ENCODE data around the gene IL11RA.

IL11RA gene

DNA sequence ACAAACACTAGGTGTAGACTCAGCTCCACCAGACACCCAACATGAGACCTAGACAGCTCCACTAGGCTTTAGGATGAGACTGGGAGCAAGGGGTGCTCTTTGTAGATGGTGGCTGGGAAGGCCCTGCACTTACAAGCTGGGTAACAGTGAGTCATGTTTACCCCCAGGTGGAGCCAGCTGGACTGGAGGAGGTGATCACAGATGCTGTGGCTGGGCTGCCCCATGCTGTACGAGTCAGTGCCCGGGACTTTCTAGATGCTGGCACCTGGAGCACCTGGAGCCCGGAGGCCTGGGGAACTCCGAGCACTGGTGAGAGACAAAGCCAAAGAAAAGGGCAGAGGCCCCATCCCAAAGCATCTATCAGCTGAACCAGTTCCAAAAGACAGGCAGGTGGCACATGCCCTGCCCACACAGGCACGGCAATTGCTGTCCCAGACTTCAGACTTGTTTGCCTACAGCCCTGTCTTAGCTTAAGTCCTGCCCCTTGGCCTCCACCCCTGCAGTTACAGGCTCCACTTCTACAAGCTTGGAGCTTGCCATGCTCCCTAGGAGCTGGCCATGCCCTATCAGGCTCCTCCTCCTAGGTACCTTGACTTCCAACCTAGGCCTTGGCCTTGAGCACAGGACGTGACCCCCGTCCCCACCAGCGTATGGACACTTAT is 7.7 kb downstream of the IL11RA start:
- Histone ChIP-seq H3K9me3 (ENCODE audit: low read length) (no peaks in the 10 kb centered on the region), H3K4me1 (ENCODE audit: insufficient read depth, low read length, severe bottlenecking) (peaks cover 3% of the 10 kb centered on the region), H3K9ac (ENCODE audit: low read length) (no peak overlapping the region), H3K27me3 (ENCODE audit: insufficient read depth, low read length) (no peaks in the 10 kb centered on the region; the same call in 1 of the 2 replicates), H3K36me3 (ENCODE audit: insufficient read depth, low read length) (no peaks in the 10 kb centered on the region), H2AFZ (ENCODE audit: low read length) (no peak overlapping the region), H3K79me2 (ENCODE audit: insufficient read depth, low read length) (no peaks in the 10 kb centered on the region), H3K27ac (ENCODE audit: low read depth, low read length, poor library complexity, severe bottlenecking) (no peak overlapping the region), H3K4me3 (ENCODE audit: low read depth, low read length, poor library complexity, severe bottlenecking) (no peak overlapping the region), H4K20me1 (ENCODE audit: insufficient read depth, low read length) (no peaks in the 10 kb centered on the region), H3K4me2 (ENCODE audit: low read length) (no peak overlapping the region), H3F3A (ENCODE audit: insufficient read depth, low read length) (0 out of 2 replicates have a peak, but pooled peaks cover 3% of the 10 kb centered on the region), H3K9me2 (ENCODE audit: low read depth, low read length) (no peaks in the 10 kb centered on the region)
- TF ChIP-seq EZH2 (IDR thresholded peaks at IDR 0.05; ENCODE audit: borderline replicate concordance, low read length) (no peak), CTCF (IDR thresholded peaks at IDR 0.05; ENCODE audit: low read length) (no peak)

DNA sequence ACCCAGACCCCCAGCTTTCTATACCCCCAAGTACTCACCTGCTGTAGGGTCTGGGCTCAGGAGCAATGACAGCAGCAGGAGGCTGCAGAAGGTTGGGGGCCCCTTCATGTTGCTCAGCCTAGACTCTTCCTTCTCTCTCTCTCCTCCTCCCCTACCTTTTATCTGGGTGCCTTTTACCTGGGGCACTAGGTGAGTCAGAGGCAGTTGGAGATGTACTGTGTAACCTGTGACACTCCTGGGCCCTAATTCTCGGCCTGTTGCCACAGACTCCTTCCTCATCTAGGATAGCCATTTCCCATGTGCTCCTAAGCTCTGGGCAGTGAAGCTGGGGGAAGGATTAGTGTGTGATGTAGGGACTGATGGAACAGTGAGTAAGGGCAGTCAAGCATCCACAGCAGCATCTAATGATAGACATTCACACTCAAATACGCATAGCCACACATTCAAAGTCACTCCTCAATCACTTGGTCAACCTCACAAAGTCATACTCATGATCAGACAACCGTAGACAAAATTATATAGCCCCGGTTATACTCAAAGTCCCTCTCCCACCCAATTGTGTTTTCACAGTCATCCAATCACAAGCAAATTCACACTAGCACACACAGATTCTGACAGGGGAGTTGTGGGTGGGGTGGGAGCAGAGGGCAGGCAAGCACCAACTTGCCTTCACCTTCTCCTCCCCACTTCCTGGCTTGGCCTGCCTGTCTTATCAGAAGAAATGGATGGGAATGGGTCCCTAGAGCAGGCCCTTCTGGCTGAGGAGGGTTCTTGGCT is 10.7 kb downstream of the IL11RA start, which contains the start of gene CCL27:
Gene CCL27 (minus strand): TSS at position 132 of the 777 bp plus-strand sequence. CDS start 24 bp downstream, at position 108.
- Histone ChIP-seq H3F3A (ENCODE audit: insufficient read depth, low read length) (0 out of 2 replicates have a peak, but pooled peaks cover 3% of the 10 kb centered on the region), H3K4me2 (ENCODE audit: low read length) (no peak within 1 kb of the TSS), H3K9me2 (ENCODE audit: low read depth, low read length) (no peaks in the 10 kb centered on the region), H3K27ac (ENCODE audit: low read depth, low read length, poor library complexity, severe bottlenecking) (no peak within 1 kb of the TSS), H3K36me3 (ENCODE audit: insufficient read depth, low read length) (no peaks in the 10 kb centered on the region), H3K4me1 (ENCODE audit: insufficient read depth, low read length, severe bottlenecking) (peaks cover 10% of the 10 kb centered on the region), H3K27me3 (ENCODE audit: insufficient read depth, low read length) (no peaks in the 10 kb centered on the region), H3K79me2 (ENCODE audit: insufficient read depth, low read length) (no peaks in the 10 kb centered on the region), H2AFZ (ENCODE audit: low read length) (no peak within 1 kb of the TSS), H3K4me3 (ENCODE audit: low read depth, low read length, poor library complexity, severe bottlenecking) (no peak within 1 kb of the TSS), H4K20me1 (ENCODE audit: insufficient read depth, low read length) (no peaks in the 10 kb centered on the region), H3K9ac (ENCODE audit: low read length) (no peak within 1 kb of the TSS), H3K9me3 (ENCODE audit: low read length) (no peaks in the 10 kb centered on the region)
- no peak for TF ChIP-seq EZH2 (IDR thresholded peaks at IDR 0.05; ENCODE audit: borderline replicate concordance, low read length)
- TF ChIP-seq CTCF (IDR thresholded peaks at IDR 0.05; ENCODE audit: low read length): no peak

- H3K4me2 ChIP-seq (ENCODE audit: low read length): no peak overlapping the region
Measured at GRCh38 chr9:34663303-34663605, 11.3 kb downstream of the IL11RA start.

More at GRCh38 chr9:34663303-34663605, 11.3 kb downstream of the IL11RA start:
- H3K27ac ChIP-seq (ENCODE audit: low read depth, low read length, poor library complexity, severe bottlenecking): no peak overlapping the region
- H3K4me3 ChIP-seq (ENCODE audit: low read depth, low read length, poor library complexity, severe bottlenecking): no peak overlapping the region
- no peak overlapping the region for H3K9ac ChIP-seq (ENCODE audit: low read length)
- no peaks in the 10 kb centered on the region for H3K27me3 ChIP-seq (ENCODE audit: insufficient read depth, low read length)
- H3K9me3 ChIP-seq (ENCODE audit: low read length): no peaks in the 10 kb centered on the region
- H3K9me2 ChIP-seq (ENCODE audit: low read depth, low read length): no peaks in the 10 kb centered on the region
- H3K36me3 ChIP-seq (ENCODE audit: insufficient read depth, low read length): no peaks in the 10 kb centered on the region
- H3K4me1 ChIP-seq (ENCODE audit: insufficient read depth, low read length, severe bottlenecking): peaks cover 10% of the 10 kb centered on the region
- H4K20me1 ChIP-seq (ENCODE audit: insufficient read depth, low read length): no peaks in the 10 kb centered on the region
- 0 out of 2 replicates have a peak, but pooled peaks cover 3% of the 10 kb centered on the region for H3F3A ChIP-seq (ENCODE audit: insufficient read depth, low read length)
- H2AFZ ChIP-seq (ENCODE audit: low read length): no peak overlapping the region
- TF ChIP-seq EZH2 (IDR thresholded peaks at IDR 0.05; ENCODE audit: borderline replicate concordance, low read length): no peak
- TF ChIP-seq CTCF (IDR thresholded peaks at IDR 0.05; ENCODE audit: low read length): no peak
- no peaks in the 10 kb centered on the region for H3K79me2 ChIP-seq (ENCODE audit: insufficient read depth, low read length)

All from OCI-LY1 (cell line).